Measurements from ENCODE around the gene GBF1. TPM values are rescaled to one million over a fixed set of nuclear protein-coding genes. Genes with fewer than 3 reads are reported as not detected.

Gene GBF1
- polyA plus RNA-seq, 1 donor (not counting 4 experiments of a cell fraction or from before 2014, with no cell fraction given): 17.4 TPM

GRCh38 chr10:102401735-102402511 lies 156.6 kb downstream of the GBF1 start:
- peaks cover 22% of the 10 kb centered on the region for H3K4me1 ChIP-seq (ENCODE audit: control insufficient read depth, extremely low read depth, insufficient read depth, low read length)
- dilution Hi-C loops (cut with MboI; ENCODE audit: extremely low pct_ligation_motif_present, low sequenced_read_pairs): no loop called here
- H3K9me3 ChIP-seq (ENCODE audit: control insufficient read depth, low read depth, low read length): no peaks in the 10 kb centered on the region
- peaks cover 3% of the 10 kb centered on the region for H4K20me1 ChIP-seq (ENCODE audit: control insufficient read depth, extremely low read depth, insufficient read depth, low read length)
- peak overlapping the region; percentile 33 for H3K9ac ChIP-seq (ENCODE audit: control insufficient read depth, extremely low read depth, insufficient read depth, low read length)
- H3K79me2 ChIP-seq (ENCODE audit: control insufficient read depth, insufficient read depth, low read length): no peaks in the 10 kb centered on the region
- peak overlapping the region; percentile 26 for H3K27ac ChIP-seq (ENCODE audit: control insufficient read depth, insufficient read depth, low read length)
- FAIRE-seq (peak; percentile 87), DNase-seq (ENCODE audit: low read depth, low spot score) (peak; percentile 83)
- peak overlapping the region; percentile 58 for H3K4me2 ChIP-seq (ENCODE audit: control insufficient read depth, extremely low read depth, insufficient read depth, low read depth, low read length)
- TF ChIP-seq, protein P1, sequence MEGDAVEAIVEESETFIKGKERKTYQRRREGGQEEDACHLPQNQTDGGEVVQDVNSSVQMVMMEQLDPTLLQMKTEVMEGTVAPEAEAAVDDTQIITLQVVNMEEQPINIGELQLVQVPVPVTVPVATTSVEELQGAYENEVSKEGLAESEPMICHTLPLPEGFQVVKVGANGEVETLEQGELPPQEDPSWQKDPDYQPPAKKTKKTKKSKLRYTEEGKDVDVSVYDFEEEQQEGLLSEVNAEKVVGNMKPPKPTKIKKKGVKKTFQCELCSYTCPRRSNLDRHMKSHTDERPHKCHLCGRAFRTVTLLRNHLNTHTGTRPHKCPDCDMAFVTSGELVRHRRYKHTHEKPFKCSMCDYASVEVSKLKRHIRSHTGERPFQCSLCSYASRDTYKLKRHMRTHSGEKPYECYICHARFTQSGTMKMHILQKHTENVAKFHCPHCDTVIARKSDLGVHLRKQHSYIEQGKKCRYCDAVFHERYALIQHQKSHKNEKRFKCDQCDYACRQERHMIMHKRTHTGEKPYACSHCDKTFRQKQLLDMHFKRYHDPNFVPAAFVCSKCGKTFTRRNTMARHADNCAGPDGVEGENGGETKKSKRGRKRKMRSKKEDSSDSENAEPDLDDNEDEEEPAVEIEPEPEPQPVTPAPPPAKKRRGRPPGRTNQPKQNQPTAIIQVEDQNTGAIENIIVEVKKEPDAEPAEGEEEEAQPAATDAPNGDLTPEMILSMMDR (optimal IDR thresholded peaks at IDR 0.05 in 1 of 3, IDR thresholded peaks at IDR 0.05 in 1 of 3, conservative IDR thresholded peaks at IDR 0.05 in 1 of 3; ENCODE audit: extremely low read depth in 1 of 3, insufficient read depth in 2 of 3, low read length in 3 of 3): peak in 1 of 3 experiments; percentile 9
- TF ChIP-seq EZH2 (IDR thresholded peaks at IDR 0.05; ENCODE audit: low read length): no peak
- peaks cover 20 to 25% of the 10 kb centered on the region in 2 experiments for H3K36me3 ChIP-seq (ENCODE audit: control insufficient read depth in 2 of 2, extremely low read depth in 1 of 2, insufficient read depth in 2 of 2, low read length in 2 of 2)
- no peaks in the 10 kb centered on the region for H3K9me1 ChIP-seq (ENCODE audit: control insufficient read depth, extremely low read depth, insufficient read depth, low read length)
- H3K4me3 ChIP-seq (ENCODE audit: control insufficient read depth in 2 of 3, extremely low read depth in 1 of 3, insufficient read depth in 2 of 3, low read depth in 1 of 3, low read length in 3 of 3): no peak overlapping the region
- no peak overlapping the region for H2AFZ ChIP-seq (ENCODE audit: control insufficient read depth, low read length)
- no peaks in the 10 kb centered on the region for H3K27me3 ChIP-seq (ENCODE audit: control insufficient read depth, extremely low read depth, insufficient read depth, low read length)

- Histone ChIP-seq H2AFZ (ENCODE audit: control insufficient read depth, low read length) (no peak overlapping the region), H3K4me3 (ENCODE audit: control insufficient read depth in 2 of 3, extremely low read depth in 1 of 3, insufficient read depth in 2 of 3, low read depth in 1 of 3, low read length in 3 of 3) (no peak overlapping the region), H3K9me3 (ENCODE audit: control insufficient read depth, low read depth, low read length) (no peaks in the 10 kb centered on the region), H3K36me3 (ENCODE audit: control insufficient read depth in 2 of 2, extremely low read depth in 1 of 2, insufficient read depth in 2 of 2, low read length in 2 of 2) (peaks cover 18 to 21% of the 10 kb centered on the region in 2 experiments), H3K27me3 (ENCODE audit: control insufficient read depth, extremely low read depth, insufficient read depth, low read length) (peaks cover 2% of the 10 kb centered on the region), H3K9me1 (ENCODE audit: control insufficient read depth, extremely low read depth, insufficient read depth, low read length) (no peaks in the 10 kb centered on the region), H3K4me1 (ENCODE audit: control insufficient read depth, extremely low read depth, insufficient read depth, low read length) (peaks cover 23% of the 10 kb centered on the region), H4K20me1 (ENCODE audit: control insufficient read depth, extremely low read depth, insufficient read depth, low read length) (peaks cover 3% of the 10 kb centered on the region), H3K4me2 (ENCODE audit: control insufficient read depth, extremely low read depth, insufficient read depth, low read depth, low read length) (no peak overlapping the region), H3K9ac (ENCODE audit: control insufficient read depth, extremely low read depth, insufficient read depth, low read length) (no peak overlapping the region), H3K27ac (ENCODE audit: control insufficient read depth, insufficient read depth, low read length) (no peak overlapping the region), H3K79me2 (ENCODE audit: control insufficient read depth, insufficient read depth, low read length) (no peaks in the 10 kb centered on the region)
- TF ChIP-seq EZH2 (IDR thresholded peaks at IDR 0.05; ENCODE audit: low read length): no peak
- TF ChIP-seq, protein P1 (optimal IDR thresholded peaks at IDR 0.05 in 1 of 3, IDR thresholded peaks at IDR 0.05 in 1 of 3, conservative IDR thresholded peaks at IDR 0.05 in 1 of 3; ENCODE audit: extremely low read depth in 1 of 3, insufficient read depth in 2 of 3, low read length in 3 of 3): no peak
- dilution Hi-C loops (cut with MboI; ENCODE audit: extremely low pct_ligation_motif_present, low sequenced_read_pairs): no loop called here
- FAIRE-seq (no peak), DNase-seq (ENCODE audit: low read depth, low spot score) (no peak)
Observed at GRCh38 chr10:102402512-102402896, 157.2 kb downstream of the GBF1 start.
